Measurements from ENCODE around the gene PDZRN3. TPM values are rescaled to one million over a fixed set of nuclear protein-coding genes. Genes with fewer than 3 reads are reported as not detected.

PDZRN3 gene
- total RNA-seq, 1 experiment from 2014 or later = 12.5 TPM

- Histone ChIP-seq H3K27me3 (replicated peaks; ENCODE audit: control insufficient read depth, insufficient read depth, low read length) (no peaks in the 10 kb centered on the region), H3K4me1 (no peaks in the 10 kb centered on the region), H3K36me3 (ENCODE audit: control insufficient read depth, insufficient read depth, low read length) (no peaks in the 10 kb centered on the region), H3K4me3 (ENCODE audit: low read depth, low read length) (no peak overlapping the region), H3K9me3 (no peaks in the 10 kb centered on the region)
- ChIA-PET CTCF (no interaction called here), POLR2A (no interaction called here)
- intact Hi-C loops (cut with micrococcal nuclease; ENCODE audit: unreplicated experiment) = no loop called here
- H3K27ac Mint-ChIP-seq (ENCODE audit: unreplicated experiment) = no peak overlapping the region
- DNase-seq = no peak
- H3K4me3 Mint-ChIP-seq (ENCODE audit: unreplicated experiment) = no peak overlapping the region
- BruUV-seq (replicated peaks) = no TSS peak
- H3K4me1 Mint-ChIP-seq (ENCODE audit: low read depth, unreplicated experiment) = no peaks in the 10 kb centered on the region
- no peaks in the 10 kb centered on the region for H3K36me3 Mint-ChIP-seq (ENCODE audit: insufficient read depth, unreplicated experiment)
- H3K9me3 Mint-ChIP-seq (ENCODE audit: unreplicated experiment) = no peaks in the 10 kb centered on the region
- no peaks in the 10 kb centered on the region for H3K27me3 Mint-ChIP-seq (ENCODE audit: insufficient read depth, unreplicated experiment)
- TF ChIP-seq CTCF (IDR thresholded peaks at IDR 0.05; ENCODE audit: insufficient read depth in 1 of 2, low read depth in 1 of 2, low read length in 1 of 2, severe bottlenecking in 1 of 2, unreplicated experiment in 1 of 2) = no peak
Measured at GRCh38 chr3:73633916-73634344, 9.2 kb upstream of the PDZRN3 start.

DNA sequence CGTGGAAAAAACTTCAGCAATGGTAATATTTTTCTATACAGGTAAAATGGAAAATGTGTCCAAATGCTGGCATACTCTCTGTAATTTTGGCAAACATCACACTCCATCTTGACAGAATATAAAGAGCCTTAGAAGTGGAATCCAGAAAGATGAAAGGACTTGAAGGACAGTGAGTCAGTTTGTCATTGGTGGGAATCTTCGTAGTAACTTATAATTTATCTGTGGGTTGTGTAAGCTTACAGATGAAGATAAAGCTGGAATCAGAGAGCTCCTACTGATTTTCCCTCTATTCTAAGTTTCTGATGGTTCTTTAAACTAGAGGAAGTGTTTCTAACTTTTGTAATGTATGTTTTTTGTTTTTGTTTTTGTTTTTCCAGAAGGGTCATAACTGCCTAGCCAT is 8.7 kb upstream of the PDZRN3 start:
- Histone ChIP-seq H3K27me3 (replicated peaks; ENCODE audit: control insufficient read depth, insufficient read depth, low read length) (no peaks in the 10 kb centered on the region), H3K36me3 (ENCODE audit: control insufficient read depth, insufficient read depth, low read length) (no peaks in the 10 kb centered on the region), H3K9me3 (no peaks in the 10 kb centered on the region), H3K4me3 (ENCODE audit: low read depth, low read length) (no peak overlapping the region), H3K4me1 (no peaks in the 10 kb centered on the region)
- ChIA-PET POLR2A (no interaction called here), CTCF (no interaction called here)
- Mint-ChIP-seq H3K27me3 (ENCODE audit: insufficient read depth, unreplicated experiment) (no peaks in the 10 kb centered on the region), H3K27ac (ENCODE audit: unreplicated experiment) (no peak overlapping the region), H3K4me3 (ENCODE audit: unreplicated experiment) (no peak overlapping the region), H3K36me3 (ENCODE audit: insufficient read depth, unreplicated experiment) (no peaks in the 10 kb centered on the region), H3K4me1 (ENCODE audit: low read depth, unreplicated experiment) (no peaks in the 10 kb centered on the region), H3K9me3 (ENCODE audit: unreplicated experiment) (no peaks in the 10 kb centered on the region)
- TF ChIP-seq CTCF (IDR thresholded peaks at IDR 0.05; ENCODE audit: insufficient read depth in 1 of 2, low read depth in 1 of 2, low read length in 1 of 2, severe bottlenecking in 1 of 2, unreplicated experiment in 1 of 2) = no peak
- BruUV-seq (replicated peaks) = no TSS peak
- DNase-seq = no peak
- intact Hi-C loops (cut with micrococcal nuclease; ENCODE audit: unreplicated experiment) = no loop called here

GRCh38 chr3:73626106-73626505 is 1.4 kb upstream of the PDZRN3 start:
- Histone ChIP-seq H3K4me1 (peaks cover 26% of the 10 kb centered on the region), H3K27me3 (replicated peaks; ENCODE audit: control insufficient read depth, insufficient read depth, low read length) (no peaks in the 10 kb centered on the region), H3K36me3 (ENCODE audit: control insufficient read depth, insufficient read depth, low read length) (no peaks in the 10 kb centered on the region), H3K4me3 (ENCODE audit: low read depth, low read length) (no peak overlapping the region), H3K9me3 (no peaks in the 10 kb centered on the region)
- no peak for DNase-seq
- peaks cover 16% of the 10 kb centered on the region for H3K4me1 Mint-ChIP-seq (ENCODE audit: low read depth, unreplicated experiment)
- intact Hi-C loops (cut with micrococcal nuclease; ENCODE audit: unreplicated experiment) = loop anchor here (10.0 kb wide), 1 partner anchor 139 kb away; no protein-coding TSS in a partner anchor
- CTCF ChIA-PET = no interaction called here
- BruUV-seq (replicated peaks) = no TSS peak
- no peak overlapping the region for H3K27ac Mint-ChIP-seq (ENCODE audit: unreplicated experiment)
- H3K9me3 Mint-ChIP-seq (ENCODE audit: unreplicated experiment) = no peaks in the 10 kb centered on the region
- H3K27me3 Mint-ChIP-seq (ENCODE audit: insufficient read depth, unreplicated experiment) = no peaks in the 10 kb centered on the region
- H3K4me3 Mint-ChIP-seq (ENCODE audit: unreplicated experiment) = no peak overlapping the region
- no peaks in the 10 kb centered on the region for H3K36me3 Mint-ChIP-seq (ENCODE audit: insufficient read depth, unreplicated experiment)
- TF ChIP-seq CTCF (IDR thresholded peaks at IDR 0.05; ENCODE audit: insufficient read depth in 1 of 2, low read depth in 1 of 2, low read length in 1 of 2, severe bottlenecking in 1 of 2, unreplicated experiment in 1 of 2) = no peak
- POLR2A ChIA-PET = no interaction called here
